WTC11 (cell line): ENCODE data around the gene KCND2. TPM values are rescaled to one million over a fixed set of nuclear protein-coding genes. Genes with fewer than 3 reads are reported as not detected.

Source experiments
- ATAC-seq: fragments of 200-7000 bp; cut with Tn5 transposase; 2 replicates; pipeline ENCODE4 v1.10.0; 2021; ENCODE audit warnings: mild to moderate bottlenecking, moderate library complexity
- CTCF ChIA-PET: fragments of 300-600 bp; sonication (Branson Sonifier 250); formaldehyde crosslinking; loops from one replicate; lab custom pipeline; 2021; ENCODE audit warnings: antibody characterized with exemption; lab: Charles Lee
- POLR2A ChIA-PET: fragments of 350-600 bp; sonication (Branson Sonifier 250); formaldehyde crosslinking; loops from one replicate; lab custom pipeline; 2021; ENCODE audit warnings: antibody characterized with exemption; lab: Charles Lee
- DNase-seq: peaks from one replicate; pipeline ENCODE4 v3.0.0; 2021; ENCODE audit warnings: low spot score
- H3K27ac Mint-ChIP-seq: 2 replicates; pipeline ENCODE4 v1.8.0; 2021; ENCODE audit warnings: mixed read lengths
- H3K27me3 Mint-ChIP-seq: 2 replicates; pipeline ENCODE4 v1.8.0; 2021; ENCODE audit warnings: low read depth, mild to moderate bottlenecking, moderate library complexity, mixed read lengths
- H3K36me3 Mint-ChIP-seq: 2 replicates; pipeline ENCODE4 v1.8.0; 2021; ENCODE audit warnings: mixed read lengths
- H3K4me1 Mint-ChIP-seq: 2 replicates; pipeline ENCODE4 v1.8.0; 2022; ENCODE audit warnings: mixed read lengths
- H3K4me3 Mint-ChIP-seq: 2 replicates; pipeline ENCODE4 v1.8.0; 2021; ENCODE audit warnings: mild to moderate bottlenecking, moderate library complexity, mixed read lengths
- H3K9me3 Mint-ChIP-seq: 2 replicates; pipeline ENCODE4 v1.8.0; 2021; ENCODE audit warnings: mixed read lengths
- FOXJ3 ChIP-seq: sonication (generic); formaldehyde crosslinking; IDR thresholded peaks from 2 replicates; pipeline ENCODE4 v1.9.0; 2021; ENCODE audit warnings: missing genetic modification reagents, mild to moderate bottlenecking, borderline replicate concordance
- GABPB1 ChIP-seq: sonication (generic); formaldehyde crosslinking; IDR thresholded peaks from 2 replicates; pipeline ENCODE4 v1.8.1; 2023; ENCODE audit warnings: mild to moderate bottlenecking, missing genetic modification reagents
- IRF2 ChIP-seq: sonication (generic); formaldehyde crosslinking; IDR thresholded peaks from 2 replicates; pipeline ENCODE4 v1.8.0; 2022; ENCODE audit warnings: low read depth, missing genetic modification reagents, borderline replicate concordance
- NR1H2 ChIP-seq: sonication (generic); formaldehyde crosslinking; IDR thresholded peaks from 2 replicates; pipeline ENCODE4 v1.9.0; 2021; ENCODE audit warnings: mild to moderate bottlenecking, moderate library complexity, missing genetic modification reagents
- RELA ChIP-seq: sonication (generic); formaldehyde crosslinking; IDR thresholded peaks from 2 replicates; pipeline ENCODE4 v1.8.1; 2022; ENCODE audit warnings: missing genetic modification reagents, mild to moderate bottlenecking, borderline replicate concordance
- SOX15 ChIP-seq: fragments of 250-450 bp; sonication (Bioruptor Pico); IDR thresholded peaks from 2 replicates; pipeline ENCODE4 v1.9.0; 2021; ENCODE audit warnings: mild to moderate bottlenecking
- TCF7 ChIP-seq: sonication (generic); formaldehyde crosslinking; IDR thresholded peaks from 2 replicates; pipeline ENCODE4 v1.8.0; 2022; ENCODE audit warnings: mild to moderate bottlenecking, low read depth, missing genetic modification reagents, moderate library complexity
- ZNF121 ChIP-seq: sonication (generic); formaldehyde crosslinking; IDR thresholded peaks from 2 replicates; pipeline ENCODE4 v1.8.0; 2023; ENCODE audit warnings: missing genetic modification reagents
- ZNF671 ChIP-seq: fragments of 250-450 bp; sonication (Bioruptor Pico); IDR thresholded peaks from 2 replicates; pipeline ENCODE4 v1.8.0; 2021; ENCODE audit warnings: mild to moderate bottlenecking
- total RNA-seq: library from RNA; stranded (reverse); gene quantifications from 3 replicates; pipeline ENCODE4 v1.2.3, GENCODE V29; 2021
- TF ChIP-seq, protein P1 (sequence below): sonication (generic); formaldehyde crosslinking; IDR thresholded peaks from 2 replicates; pipeline ENCODE4 v1.8.1; 2023; ENCODE audit warnings: mild to moderate bottlenecking, missing genetic modification reagents, borderline replicate concordance
- TF ChIP-seq, protein P2 (sequence below): sonication (generic); formaldehyde crosslinking; IDR thresholded peaks from 2 replicates; pipeline ENCODE4 v1.8.1; 2022; ENCODE audit warnings: low read depth, mild to moderate bottlenecking, moderate library complexity, missing genetic modification reagents, borderline replicate concordance
- TF ChIP-seq, protein P3 (sequence below): sonication (generic); formaldehyde crosslinking; IDR thresholded peaks from 2 replicates; pipeline ENCODE4 v1.8.1; 2023; ENCODE audit warnings: mild to moderate bottlenecking, missing genetic modification reagents
- TF ChIP-seq, protein P4 (sequence below): sonication (generic); formaldehyde crosslinking; IDR thresholded peaks from 2 replicates; pipeline ENCODE4 v1.8.1; 2022; ENCODE audit warnings: mild to moderate bottlenecking, missing genetic modification reagents, moderate library complexity, borderline replicate concordance
- TF ChIP-seq, protein P5 (sequence below): sonication (generic); formaldehyde crosslinking; IDR thresholded peaks from 2 replicates; pipeline ENCODE4 v1.8.0; 2023; ENCODE audit warnings: missing genetic modification reagents, mild to moderate bottlenecking, borderline replicate concordance
- TF ChIP-seq, protein P6 (sequence below): sonication (generic); formaldehyde crosslinking; IDR thresholded peaks from 2 replicates; pipeline ENCODE4 v1.8.0; 2023; ENCODE audit warnings: mild to moderate bottlenecking, missing genetic modification reagents
- TF ChIP-seq, protein P7 (sequence below): sonication (generic); formaldehyde crosslinking; IDR thresholded peaks from 2 replicates; pipeline ENCODE4 v1.8.0; 2022; ENCODE audit warnings: mild to moderate bottlenecking, missing genetic modification reagents

Gene KCND2
- total RNA-seq, 1 experiment from 2014 or later: 4.6 TPM

DNA sequence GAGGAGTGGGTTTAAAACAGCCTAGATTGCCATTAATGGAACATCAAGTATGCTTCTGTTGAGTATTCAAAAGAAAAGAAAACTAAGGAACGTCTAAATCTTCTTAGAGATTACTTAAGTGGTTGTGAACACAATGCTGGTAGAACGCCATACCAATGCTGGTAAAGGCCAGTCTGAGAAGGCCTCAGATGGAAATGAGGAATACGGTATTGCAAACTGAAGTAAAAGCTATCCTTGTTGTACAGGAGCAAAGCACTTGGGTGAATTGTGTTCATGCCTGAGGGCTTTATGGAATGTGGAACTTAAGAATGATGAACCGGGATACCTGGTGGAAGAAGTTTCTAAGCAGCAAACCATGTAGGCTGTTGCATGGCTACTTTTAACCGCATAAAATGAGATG is 208.0 kb downstream of the KCND2 start:
- POLR2A ChIA-PET: no interaction called here
- CTCF ChIA-PET: no interaction called here
- Mint-ChIP-seq H3K9me3 (peaks cover 18% of the 10 kb centered on the region), H3K4me1 (peaks cover 26% of the 10 kb centered on the region), H3K27me3 (no peaks in the 10 kb centered on the region), H3K36me3 (peaks cover 3% of the 10 kb centered on the region; the same call in 1 of the 2 replicates), H3K27ac (no peak overlapping the region), H3K4me3 (no peak overlapping the region)
- no peak for DNase-seq
- no peak for ATAC-seq
- no peak for TF ChIP-seq NR1H2 (CRISPR knock-in tag)

DNA sequence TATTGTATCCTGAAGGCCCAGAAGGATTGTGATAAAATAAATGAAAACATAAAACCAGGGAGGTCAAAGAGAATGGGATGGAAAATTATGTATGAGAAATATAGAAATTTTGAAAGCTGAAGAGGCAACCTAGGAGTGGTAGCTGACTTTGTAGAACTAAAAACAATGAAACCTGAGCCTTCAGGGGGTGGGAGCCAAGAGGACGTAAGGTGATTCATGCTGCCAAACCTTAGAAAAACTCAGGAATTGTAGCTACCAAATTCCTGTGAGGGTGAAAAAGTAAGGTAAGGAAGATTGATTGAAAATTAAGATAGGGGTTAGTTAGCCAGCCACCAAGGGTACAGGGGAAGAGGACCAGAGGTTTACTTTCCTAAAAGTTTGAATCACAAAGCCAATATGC is 213.2 kb downstream of the KCND2 start:
- TF ChIP-seq ZNF121 (CRISPR knock-in tag) (no peak), ZNF671 (CRISPR knock-in tag) (no peak), TCF7 (CRISPR knock-in tag) (no peak), IRF2 (no peak), GABPB1 (CRISPR knock-in tag) (no peak), RELA (no peak), FOXJ3 (CRISPR knock-in tag) (no peak), SOX15 (CRISPR knock-in tag) (no peak)
- TF ChIP-seq, protein P1, sequence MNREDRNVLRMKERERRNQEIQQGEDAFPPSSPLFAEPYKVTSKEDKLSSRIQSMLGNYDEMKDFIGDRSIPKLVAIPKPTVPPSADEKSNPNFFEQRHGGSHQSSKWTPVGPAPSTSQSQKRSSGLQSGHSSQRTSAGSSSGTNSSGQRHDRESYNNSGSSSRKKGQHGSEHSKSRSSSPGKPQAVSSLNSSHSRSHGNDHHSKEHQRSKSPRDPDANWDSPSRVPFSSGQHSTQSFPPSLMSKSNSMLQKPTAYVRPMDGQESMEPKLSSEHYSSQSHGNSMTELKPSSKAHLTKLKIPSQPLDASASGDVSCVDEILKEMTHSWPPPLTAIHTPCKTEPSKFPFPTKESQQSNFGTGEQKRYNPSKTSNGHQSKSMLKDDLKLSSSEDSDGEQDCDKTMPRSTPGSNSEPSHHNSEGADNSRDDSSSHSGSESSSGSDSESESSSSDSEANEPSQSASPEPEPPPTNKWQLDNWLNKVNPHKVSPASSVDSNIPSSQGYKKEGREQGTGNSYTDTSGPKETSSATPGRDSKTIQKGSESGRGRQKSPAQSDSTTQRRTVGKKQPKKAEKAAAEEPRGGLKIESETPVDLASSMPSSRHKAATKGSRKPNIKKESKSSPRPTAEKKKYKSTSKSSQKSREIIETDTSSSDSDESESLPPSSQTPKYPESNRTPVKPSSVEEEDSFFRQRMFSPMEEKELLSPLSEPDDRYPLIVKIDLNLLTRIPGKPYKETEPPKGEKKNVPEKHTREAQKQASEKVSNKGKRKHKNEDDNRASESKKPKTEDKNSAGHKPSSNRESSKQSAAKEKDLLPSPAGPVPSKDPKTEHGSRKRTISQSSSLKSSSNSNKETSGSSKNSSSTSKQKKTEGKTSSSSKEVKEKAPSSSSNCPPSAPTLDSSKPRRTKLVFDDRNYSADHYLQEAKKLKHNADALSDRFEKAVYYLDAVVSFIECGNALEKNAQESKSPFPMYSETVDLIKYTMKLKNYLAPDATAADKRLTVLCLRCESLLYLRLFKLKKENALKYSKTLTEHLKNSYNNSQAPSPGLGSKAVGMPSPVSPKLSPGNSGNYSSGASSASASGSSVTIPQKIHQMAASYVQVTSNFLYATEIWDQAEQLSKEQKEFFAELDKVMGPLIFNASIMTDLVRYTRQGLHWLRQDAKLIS (CRISPR knock-in tag): no peak
- TF ChIP-seq, protein P2, sequence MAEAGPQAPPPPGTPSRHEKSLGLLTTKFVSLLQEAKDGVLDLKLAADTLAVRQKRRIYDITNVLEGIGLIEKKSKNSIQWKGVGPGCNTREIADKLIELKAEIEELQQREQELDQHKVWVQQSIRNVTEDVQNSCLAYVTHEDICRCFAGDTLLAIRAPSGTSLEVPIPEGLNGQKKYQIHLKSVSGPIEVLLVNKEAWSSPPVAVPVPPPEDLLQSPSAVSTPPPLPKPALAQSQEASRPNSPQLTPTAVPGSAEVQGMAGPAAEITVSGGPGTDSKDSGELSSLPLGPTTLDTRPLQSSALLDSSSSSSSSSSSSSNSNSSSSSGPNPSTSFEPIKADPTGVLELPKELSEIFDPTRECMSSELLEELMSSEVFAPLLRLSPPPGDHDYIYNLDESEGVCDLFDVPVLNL: no peak
- TF ChIP-seq, protein P3, sequence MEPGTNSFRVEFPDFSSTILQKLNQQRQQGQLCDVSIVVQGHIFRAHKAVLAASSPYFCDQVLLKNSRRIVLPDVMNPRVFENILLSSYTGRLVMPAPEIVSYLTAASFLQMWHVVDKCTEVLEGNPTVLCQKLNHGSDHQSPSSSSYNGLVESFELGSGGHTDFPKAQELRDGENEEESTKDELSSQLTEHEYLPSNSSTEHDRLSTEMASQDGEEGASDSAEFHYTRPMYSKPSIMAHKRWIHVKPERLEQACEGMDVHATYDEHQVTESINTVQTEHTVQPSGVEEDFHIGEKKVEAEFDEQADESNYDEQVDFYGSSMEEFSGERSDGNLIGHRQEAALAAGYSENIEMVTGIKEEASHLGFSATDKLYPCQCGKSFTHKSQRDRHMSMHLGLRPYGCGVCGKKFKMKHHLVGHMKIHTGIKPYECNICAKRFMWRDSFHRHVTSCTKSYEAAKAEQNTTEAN (CRISPR knock-in tag): no peak
- TF ChIP-seq, protein P4, sequence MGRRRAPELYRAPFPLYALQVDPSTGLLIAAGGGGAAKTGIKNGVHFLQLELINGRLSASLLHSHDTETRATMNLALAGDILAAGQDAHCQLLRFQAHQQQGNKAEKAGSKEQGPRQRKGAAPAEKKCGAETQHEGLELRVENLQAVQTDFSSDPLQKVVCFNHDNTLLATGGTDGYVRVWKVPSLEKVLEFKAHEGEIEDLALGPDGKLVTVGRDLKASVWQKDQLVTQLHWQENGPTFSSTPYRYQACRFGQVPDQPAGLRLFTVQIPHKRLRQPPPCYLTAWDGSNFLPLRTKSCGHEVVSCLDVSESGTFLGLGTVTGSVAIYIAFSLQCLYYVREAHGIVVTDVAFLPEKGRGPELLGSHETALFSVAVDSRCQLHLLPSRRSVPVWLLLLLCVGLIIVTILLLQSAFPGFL (CRISPR knock-in tag): no peak
- TF ChIP-seq, protein P5, sequence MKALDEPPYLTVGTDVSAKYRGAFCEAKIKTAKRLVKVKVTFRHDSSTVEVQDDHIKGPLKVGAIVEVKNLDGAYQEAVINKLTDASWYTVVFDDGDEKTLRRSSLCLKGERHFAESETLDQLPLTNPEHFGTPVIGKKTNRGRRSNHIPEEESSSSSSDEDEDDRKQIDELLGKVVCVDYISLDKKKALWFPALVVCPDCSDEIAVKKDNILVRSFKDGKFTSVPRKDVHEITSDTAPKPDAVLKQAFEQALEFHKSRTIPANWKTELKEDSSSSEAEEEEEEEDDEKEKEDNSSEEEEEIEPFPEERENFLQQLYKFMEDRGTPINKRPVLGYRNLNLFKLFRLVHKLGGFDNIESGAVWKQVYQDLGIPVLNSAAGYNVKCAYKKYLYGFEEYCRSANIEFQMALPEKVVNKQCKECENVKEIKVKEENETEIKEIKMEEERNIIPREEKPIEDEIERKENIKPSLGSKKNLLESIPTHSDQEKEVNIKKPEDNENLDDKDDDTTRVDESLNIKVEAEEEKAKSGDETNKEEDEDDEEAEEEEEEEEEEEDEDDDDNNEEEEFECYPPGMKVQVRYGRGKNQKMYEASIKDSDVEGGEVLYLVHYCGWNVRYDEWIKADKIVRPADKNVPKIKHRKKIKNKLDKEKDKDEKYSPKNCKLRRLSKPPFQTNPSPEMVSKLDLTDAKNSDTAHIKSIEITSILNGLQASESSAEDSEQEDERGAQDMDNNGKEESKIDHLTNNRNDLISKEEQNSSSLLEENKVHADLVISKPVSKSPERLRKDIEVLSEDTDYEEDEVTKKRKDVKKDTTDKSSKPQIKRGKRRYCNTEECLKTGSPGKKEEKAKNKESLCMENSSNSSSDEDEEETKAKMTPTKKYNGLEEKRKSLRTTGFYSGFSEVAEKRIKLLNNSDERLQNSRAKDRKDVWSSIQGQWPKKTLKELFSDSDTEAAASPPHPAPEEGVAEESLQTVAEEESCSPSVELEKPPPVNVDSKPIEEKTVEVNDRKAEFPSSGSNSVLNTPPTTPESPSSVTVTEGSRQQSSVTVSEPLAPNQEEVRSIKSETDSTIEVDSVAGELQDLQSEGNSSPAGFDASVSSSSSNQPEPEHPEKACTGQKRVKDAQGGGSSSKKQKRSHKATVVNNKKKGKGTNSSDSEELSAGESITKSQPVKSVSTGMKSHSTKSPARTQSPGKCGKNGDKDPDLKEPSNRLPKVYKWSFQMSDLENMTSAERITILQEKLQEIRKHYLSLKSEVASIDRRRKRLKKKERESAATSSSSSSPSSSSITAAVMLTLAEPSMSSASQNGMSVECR: no peak
- TF ChIP-seq, protein P6, sequence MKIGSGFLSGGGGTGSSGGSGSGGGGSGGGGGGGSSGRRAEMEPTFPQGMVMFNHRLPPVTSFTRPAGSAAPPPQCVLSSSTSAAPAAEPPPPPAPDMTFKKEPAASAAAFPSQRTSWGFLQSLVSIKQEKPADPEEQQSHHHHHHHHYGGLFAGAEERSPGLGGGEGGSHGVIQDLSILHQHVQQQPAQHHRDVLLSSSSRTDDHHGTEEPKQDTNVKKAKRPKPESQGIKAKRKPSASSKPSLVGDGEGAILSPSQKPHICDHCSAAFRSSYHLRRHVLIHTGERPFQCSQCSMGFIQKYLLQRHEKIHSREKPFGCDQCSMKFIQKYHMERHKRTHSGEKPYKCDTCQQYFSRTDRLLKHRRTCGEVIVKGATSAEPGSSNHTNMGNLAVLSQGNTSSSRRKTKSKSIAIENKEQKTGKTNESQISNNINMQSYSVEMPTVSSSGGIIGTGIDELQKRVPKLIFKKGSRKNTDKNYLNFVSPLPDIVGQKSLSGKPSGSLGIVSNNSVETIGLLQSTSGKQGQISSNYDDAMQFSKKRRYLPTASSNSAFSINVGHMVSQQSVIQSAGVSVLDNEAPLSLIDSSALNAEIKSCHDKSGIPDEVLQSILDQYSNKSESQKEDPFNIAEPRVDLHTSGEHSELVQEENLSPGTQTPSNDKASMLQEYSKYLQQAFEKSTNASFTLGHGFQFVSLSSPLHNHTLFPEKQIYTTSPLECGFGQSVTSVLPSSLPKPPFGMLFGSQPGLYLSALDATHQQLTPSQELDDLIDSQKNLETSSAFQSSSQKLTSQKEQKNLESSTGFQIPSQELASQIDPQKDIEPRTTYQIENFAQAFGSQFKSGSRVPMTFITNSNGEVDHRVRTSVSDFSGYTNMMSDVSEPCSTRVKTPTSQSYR (CRISPR knock-in tag): no peak
- TF ChIP-seq, protein P7, sequence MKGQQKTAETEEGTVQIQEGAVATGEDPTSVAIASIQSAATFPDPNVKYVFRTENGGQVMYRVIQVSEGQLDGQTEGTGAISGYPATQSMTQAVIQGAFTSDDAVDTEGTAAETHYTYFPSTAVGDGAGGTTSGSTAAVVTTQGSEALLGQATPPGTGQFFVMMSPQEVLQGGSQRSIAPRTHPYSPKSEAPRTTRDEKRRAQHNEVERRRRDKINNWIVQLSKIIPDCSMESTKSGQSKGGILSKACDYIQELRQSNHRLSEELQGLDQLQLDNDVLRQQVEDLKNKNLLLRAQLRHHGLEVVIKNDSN (CRISPR knock-in tag): no peak
- peak overlapping the region; percentile 4; the same call in 1 of the 2 replicates for H3K4me3 Mint-ChIP-seq
- ATAC-seq: peak; percentile 34; the same call in 1 of the 2 replicates
- H3K27ac Mint-ChIP-seq: peak overlapping the region; percentile 93
- no peaks in the 10 kb centered on the region; the same call in 1 of the 2 replicates for H3K36me3 Mint-ChIP-seq
- ChIA-PET CTCF (no interaction called here), POLR2A (no interaction called here)
- peaks cover 26% of the 10 kb centered on the region for H3K4me1 Mint-ChIP-seq
- H3K27me3 Mint-ChIP-seq: no peaks in the 10 kb centered on the region
- peaks cover 9% of the 10 kb centered on the region; the same call in 1 of the 2 replicates for H3K9me3 Mint-ChIP-seq
- no peak for DNase-seq
